Stimulated activated CD4-positive, alpha-beta T cell treated with anti-CD3 and anti-CD28 coated beads, Interleukin-4, amount 100 ng/mL, for 48 hours (primary cell): ENCODE results near the gene ASGR2.
A peak's percentile ranks its signal among the peaks of the same experiment; 100 is the strongest.
"Not testable (repeated sequence)": the region's sequence is repeated elsewhere in the genome, so short reads cannot be mapped to it uniquely, and the experiment has no call there.

Experiments used
- DNase-seq, 2 donors: peaks; one replicate each; pipeline ENCODE4 v3.0.0-alpha.2; 2020; ENCODE audit warnings: low read depth in 2 of 2

Gene ASGR2

GRCh38 chr17:7100641-7101379, 13.8 kb downstream of the ASGR2 start:
- not testable (repeated sequence) for DNase-seq

- DNase-seq = no peak
These were observed 15.7 kb downstream of the ASGR2 start for GRCh38 chr17:7098802-7099459.

DNA sequence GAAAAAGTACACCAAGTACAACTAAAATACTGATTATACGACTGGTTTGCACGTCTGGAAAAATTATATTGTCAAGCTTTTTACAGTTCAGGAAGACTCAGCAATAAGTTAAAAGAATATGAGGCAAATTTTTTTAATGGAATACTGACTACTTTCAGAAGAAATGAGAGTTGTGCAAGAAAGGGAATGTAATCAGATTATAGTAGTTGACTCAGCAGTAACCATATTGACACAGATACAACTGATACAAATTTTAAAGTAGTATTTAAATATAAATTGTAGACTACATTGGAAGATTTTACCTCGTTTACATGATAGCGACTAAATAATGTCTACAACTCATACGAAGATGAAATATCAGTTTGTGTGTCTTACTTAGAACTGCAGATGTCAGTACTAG, 16.7 kb downstream of the ASGR2 start:
- no peak for DNase-seq

DNA sequence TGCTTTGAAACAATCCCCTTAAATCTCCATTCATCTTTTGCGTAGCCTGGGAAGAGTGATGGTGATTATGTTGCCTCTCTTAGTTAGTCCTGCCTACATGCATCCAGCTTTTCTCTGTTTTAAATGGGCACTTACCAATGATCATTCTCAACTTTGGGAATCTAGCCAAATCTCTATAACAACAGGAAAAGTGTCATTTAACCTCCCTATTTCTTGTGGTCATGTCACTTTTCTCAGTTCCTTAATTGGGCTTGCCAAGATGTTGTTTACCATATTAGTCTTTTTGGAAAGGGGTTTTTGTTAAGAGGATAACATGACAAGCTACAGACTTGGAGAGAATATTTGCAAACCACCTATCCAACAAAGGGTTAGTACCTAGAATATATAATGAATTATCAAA, 19.0 kb downstream of the ASGR2 start:
- no peak for DNase-seq

- no peak for DNase-seq
These were observed 20.0 kb downstream of the ASGR2 start for GRCh38 chr17:7094652-7095019.

DNA sequence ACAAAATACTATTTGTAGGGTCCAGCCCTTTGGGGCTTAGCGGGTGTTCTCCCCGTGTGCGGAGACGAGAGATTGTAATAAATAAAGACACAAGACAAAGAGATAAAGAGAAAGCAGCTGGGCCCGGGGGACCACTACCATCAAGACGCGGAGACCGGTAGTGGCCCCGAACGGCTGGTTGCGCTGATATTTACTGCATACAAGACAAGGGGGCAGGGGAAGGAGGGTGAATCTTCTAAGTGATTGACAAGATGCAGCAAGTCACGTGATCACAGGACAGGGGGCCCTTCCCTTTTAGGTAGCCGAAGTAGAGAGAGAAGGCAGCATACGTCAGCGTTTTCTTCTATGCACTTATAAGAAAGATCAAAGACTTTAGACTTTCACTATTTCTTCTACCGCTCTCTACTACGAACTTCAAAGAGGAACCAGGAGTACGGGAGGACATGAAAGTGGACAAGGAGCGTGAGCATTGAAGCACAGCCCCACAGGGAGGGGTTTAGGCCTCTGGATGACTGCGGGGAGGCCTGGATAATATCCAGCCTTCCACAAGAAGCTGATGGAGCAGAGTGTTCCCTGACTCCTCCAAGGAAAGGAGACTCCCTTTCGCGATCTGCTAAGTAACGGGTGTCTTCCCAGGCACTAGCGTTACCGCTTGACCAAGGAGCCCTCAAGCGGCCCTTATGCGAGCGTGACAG, 23.2 kb downstream of the ASGR2 start:
- DNase-seq = peak in 1 of 2 donors; percentile 7

- DNase-seq = not testable (repeated sequence)
These were observed 25.1 kb downstream of the ASGR2 start for GRCh38 chr17:7089570-7089969.

DNA sequence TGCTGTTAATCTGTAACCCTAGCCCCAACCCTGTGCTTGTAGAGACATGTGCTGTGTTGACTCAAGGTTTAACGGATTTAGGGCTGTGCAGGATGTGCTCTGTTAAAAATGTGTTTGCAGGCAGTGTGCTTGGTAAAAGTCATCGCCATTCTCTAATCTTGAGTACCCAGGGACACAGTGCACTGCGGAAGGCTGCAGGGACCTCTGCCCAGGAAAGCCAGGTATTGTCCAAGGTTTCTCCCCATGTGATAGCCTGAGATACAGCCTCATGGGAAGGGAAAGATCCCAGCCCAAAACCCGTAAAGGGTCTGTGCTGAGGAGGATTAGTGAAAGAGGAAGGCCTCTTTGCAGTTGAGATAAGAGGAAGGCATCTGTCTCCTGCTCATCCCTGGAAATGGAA, 26.2 kb downstream of the ASGR2 start:
- DNase-seq = not testable (repeated sequence)

GRCh38 chr17:7084088-7084487, 30.5 kb downstream of the ASGR2 start:
- no peak for DNase-seq

GRCh38 chr17:7083592-7083991, 31.0 kb downstream of the ASGR2 start:
- no peak for DNase-seq

DNA sequence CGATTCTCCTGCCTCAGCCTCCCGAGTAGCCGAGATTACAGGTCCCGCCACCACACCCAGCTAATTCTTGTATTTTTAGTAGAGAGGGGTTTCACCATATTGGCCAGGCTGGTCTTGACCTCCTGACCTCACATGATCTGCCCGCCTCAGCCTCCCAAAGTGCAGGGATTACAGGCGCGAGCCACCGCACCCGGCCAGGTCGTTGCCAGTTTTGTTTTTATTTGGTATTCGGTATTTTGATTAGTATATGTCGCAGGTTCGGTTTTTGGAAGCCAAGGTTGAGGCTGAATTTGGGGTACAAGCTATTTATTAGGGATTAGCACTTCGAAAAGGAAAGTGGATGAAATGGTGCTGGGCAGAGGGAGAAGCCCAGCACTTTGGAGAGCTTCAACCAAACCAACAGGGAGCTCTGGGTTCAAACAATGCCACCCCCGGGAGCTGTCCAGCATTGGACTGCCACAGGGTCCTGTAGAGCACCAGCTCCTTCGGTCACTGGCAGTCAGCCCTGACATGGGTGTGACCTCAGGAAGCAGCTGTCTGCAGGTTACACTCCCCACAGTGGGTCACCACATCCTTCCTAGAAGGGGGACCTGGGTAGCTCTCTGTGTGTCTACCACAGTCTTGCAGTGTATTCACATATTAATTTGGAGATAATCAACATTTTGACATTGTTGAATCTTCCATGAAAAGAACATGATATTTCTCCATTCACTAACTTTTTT, 33.1 kb downstream of the ASGR2 start:
- no peak for DNase-seq

DNA sequence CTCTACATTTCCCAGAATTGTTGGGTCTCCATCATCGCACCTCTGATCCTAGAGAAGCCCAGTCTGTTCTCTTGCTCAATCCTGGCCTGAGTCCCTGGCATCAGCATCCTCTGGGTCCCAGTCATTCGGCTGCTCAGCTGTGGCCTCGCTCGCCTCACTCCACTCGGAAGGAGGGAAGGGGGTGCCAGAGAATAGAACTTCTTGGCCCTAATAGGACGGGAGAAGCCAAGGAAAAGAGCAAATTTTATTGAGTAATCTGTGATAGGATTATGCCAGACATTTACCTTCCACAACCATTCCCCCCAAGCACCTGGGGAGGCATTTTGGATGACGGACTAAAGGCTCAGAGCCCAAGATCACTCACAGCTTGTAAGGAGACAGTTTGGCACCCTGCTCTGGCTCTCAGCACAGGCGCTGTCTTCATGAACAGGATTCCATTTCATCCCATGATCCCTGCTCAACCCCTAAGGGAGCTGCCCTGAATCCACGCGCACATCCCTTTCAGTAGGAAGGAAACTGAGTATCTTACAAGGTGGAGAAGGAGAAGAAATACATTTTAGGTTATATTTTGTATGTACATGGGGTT, 34.1 kb downstream of the ASGR2 start:
- DNase-seq = no peak

DNA sequence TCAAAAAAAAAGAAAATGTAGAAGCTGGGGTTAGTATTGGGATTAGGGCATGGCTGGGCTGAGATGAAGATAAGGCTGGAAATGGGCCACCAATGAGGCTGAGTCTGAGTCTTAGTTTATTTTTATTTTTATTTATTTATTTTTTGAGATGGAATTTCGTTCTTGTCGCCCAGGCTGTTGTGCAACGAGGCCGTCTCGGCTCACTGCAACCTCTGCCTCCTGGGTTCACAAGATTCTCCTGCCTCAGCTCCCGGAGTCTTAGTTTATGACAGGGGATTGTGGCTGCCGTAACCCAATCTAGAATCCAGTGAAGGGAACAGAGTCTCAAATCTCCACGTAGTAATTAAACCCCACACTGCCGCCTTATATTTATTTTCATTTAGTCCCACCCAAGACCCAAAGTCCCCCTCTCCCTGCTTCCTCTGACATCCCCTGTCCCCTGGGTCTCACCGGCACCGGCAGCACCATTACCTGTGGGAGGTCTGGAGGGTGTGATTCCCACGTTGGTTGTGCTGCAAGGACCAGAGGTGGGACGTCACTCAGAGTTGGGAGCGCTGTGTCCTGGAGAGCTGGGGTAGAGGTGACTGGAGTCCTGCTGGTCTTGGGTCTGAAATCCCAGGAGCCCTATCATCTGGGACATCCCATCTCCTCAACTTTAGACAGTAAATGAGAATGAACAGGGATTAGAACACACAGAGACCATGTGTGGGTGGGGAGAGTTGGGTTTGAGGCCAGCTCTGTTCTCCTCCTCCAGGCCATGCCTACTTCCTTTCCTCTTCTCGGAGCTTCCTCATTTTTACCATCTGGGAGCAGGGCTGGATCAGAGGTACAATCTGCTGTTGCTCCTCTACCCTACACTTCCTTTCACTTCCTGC, 34.8 kb downstream of the ASGR2 start, which contains the start of gene CLEC10A:
TSS of gene CLEC10A (minus strand) at position 671 of the 875 bp plus-strand sequence. CDS start 1,439 bp downstream, outside the sequence.
- DNase-seq = no peak

- no peak for DNase-seq
These were observed 35.9 kb downstream of the ASGR2 start for GRCh38 chr17:7078711-7079110.

DNA sequence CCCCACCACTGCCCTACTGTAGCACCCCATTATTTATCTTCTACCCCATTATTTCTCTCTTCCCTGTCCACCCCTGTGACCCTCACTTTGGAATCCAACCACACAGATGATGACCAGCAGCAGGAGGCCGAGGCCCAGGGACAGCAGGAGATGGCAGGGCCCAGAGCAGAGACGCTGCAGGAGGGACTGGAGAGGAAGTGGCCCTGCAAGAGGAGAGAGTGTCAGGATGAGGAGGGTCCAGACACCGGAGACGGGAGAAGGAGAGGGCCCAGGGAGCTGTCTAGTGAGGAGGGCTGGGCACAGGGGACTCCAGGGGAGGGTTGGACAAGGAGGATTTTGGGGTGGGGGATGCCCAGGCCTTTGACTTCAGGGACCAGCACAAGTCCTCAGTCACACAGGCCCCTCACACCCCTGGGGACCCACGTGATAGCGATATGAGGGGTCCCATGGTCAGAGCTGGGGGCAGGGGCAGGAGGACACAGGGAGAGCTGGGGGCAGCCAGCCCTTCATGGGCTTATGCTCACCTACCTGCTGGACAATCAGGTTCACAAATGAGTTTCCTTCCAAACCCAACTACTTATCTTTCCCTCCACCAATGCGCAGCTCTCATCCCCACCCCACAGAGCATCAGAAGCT, 36.6 kb downstream of the ASGR2 start:
- no peak for DNase-seq

DNA sequence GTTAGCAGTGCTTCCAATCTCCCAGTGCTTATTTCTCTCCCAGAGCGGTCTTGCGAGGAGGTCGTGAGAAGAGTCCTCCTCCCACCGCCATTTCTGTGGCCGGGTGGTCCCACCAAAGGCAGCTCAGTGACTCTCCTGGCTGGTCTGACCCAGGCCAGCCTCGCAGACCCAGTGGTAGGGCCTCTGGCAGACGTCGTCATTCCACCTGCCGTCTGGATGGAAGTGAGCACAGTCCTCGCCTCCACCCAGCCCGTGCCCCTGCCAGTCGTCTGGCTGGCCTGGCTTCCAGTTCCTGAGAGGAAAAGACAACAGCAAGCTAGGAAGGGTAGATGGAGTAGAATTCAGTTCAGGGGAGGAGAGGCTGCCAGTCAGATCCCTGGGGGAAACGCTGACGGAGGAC, 39.7 kb downstream of the ASGR2 start:
- no peak for DNase-seq

DNA sequence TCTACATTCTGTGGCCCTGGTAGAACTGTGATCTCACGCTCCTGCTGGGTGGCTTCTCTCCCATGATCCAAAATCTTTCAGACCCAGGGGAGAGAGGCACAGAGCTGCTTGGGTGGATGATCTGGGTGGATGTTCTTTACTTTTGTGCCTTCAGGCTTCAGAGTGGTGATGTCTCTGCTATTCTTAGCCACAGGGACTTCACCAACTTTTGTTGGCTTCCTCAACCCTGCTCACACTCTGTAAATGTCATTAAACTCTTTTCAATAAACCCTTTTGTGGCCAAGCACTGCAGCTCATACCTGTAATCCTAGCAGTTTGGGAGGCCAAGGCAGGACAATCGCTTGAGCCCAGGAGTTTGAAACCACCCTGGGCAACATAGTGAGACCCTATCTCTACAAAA, 42.2 kb downstream of the ASGR2 start:
- no peak for DNase-seq

DNA sequence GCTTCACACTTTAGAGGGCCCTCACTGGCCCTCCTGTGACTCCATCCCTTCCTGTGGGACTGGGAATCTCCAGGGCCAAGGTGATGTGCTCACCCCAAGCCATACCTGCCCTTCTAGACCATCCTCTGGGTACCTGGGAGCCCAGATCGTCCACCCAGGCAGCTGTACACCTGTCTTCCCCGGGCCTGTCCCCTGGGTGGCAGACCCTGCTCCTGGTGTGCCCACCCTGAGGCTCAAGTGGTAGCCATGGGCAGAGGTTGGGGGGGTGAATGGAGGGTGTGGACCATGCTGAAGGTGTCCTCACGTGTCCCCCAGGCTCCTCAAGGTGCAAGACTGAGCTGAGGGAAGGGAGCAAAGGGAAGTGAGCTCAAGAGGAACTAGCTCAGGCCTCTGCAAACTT, 43.9 kb downstream of the ASGR2 start:
- DNase-seq = no peak

- no peak for DNase-seq
These were observed 46.4 kb downstream of the ASGR2 start for GRCh38 chr17:7068268-7068667.

GRCh38 chr17:7067198-7067597, 47.4 kb downstream of the ASGR2 start:
- DNase-seq = no peak
